Endothelial cell of umbilical vein (primary cell): ENCODE results near the gene PRXL2A. TPM values are rescaled to one million over a fixed set of nuclear protein-coding genes. Genes with fewer than 3 reads are reported as not detected.
A peak's percentile ranks its signal among the peaks of the same experiment; 100 is the strongest.

Experiments
- BruUV-seq: library from RNA; stranded (reverse); fragments of 400-500 nt; replicated peaks from 2 replicates; lab custom pipeline; 2021; lab: Mats Ljungman, UMichigan
- CTCF ChIA-PET: fragments of 300-600, 350-600 bp; sonication (Branson Sonifier 250); formaldehyde crosslinking; loops from one replicate; lab custom pipeline; 2021; ENCODE audit warnings: antibody characterized with exemption, inconsistent platforms; lab: Charles Lee
- POLR2A ChIA-PET: fragments of 300-600, 350-600 bp; sonication (Branson Sonifier 250); formaldehyde crosslinking; loops from one replicate; lab custom pipeline; 2021; ENCODE audit warnings: antibody characterized with exemption, inconsistent platforms; lab: Charles Lee
- DNase-seq: peaks from one replicate; pipeline ENCODE4 v3.0.0-alpha.2; 2011; ENCODE audit warnings: low read depth, low spot score
- FAIRE-seq: peaks from 2 replicates; lab custom pipeline; 2011; peaks lifted over from hg19 to GRCh38; lab: Jason Lieb, UNC
- H2AFZ ChIP-seq: 2 replicates; pipeline ENCODE4 v1.6.0; 2012; ENCODE audit warnings: low read depth, low read length, control low read depth, inconsistent platforms
- H3K27ac ChIP-seq: 2 replicates; pipeline ENCODE4 v1.5.1; 2011; ENCODE audit warnings: low read depth, mild to moderate bottlenecking, control low read depth, low read length, moderate library complexity; ENCODE audit not compliant: insufficient read depth
- H3K27me3 ChIP-seq, 2 experiments: 2 replicates each; pipeline versions ENCODE4 v1.6.0 to v1.6.1; 2011; ENCODE audit warnings: low read length in 2 of 2, mixed read lengths in 1 of 2; ENCODE audit not compliant: control insufficient read depth in 2 of 2, insufficient read depth in 2 of 2
- H3K36me3 ChIP-seq, 2 experiments: 2 replicates in 1 of 2; 3 replicates in 1 of 2; pipeline ENCODE4 v1.5.1; 2011; ENCODE audit warnings: low read length in 2 of 2, mild to moderate bottlenecking in 1 of 2, moderate library complexity in 1 of 2; ENCODE audit not compliant: control insufficient read depth in 2 of 2, insufficient read depth in 2 of 2; ENCODE audit errors: extremely low read depth in 1 of 2
- H3K4me1 ChIP-seq: 3 replicates; pipeline ENCODE4 v1.5.1; 2011; ENCODE audit warnings: mild to moderate bottlenecking, low read length; ENCODE audit not compliant: control insufficient read depth, insufficient read depth; ENCODE audit errors: extremely low read depth
- H3K4me2 ChIP-seq: 2 replicates; pipeline ENCODE4 v1.6.1; 2011; ENCODE audit warnings: low read length, control low read depth, mixed read lengths; ENCODE audit not compliant: insufficient read depth
- H3K4me3 ChIP-seq, 3 experiments: fragments of 200-600 bp in 1 of 3; sonication (generic), shearing (Covaris generic) in 1 of 3; replicated peaks in 1 of 3; 2 replicates each; pipeline ENCODE4 v1.5.1; 2011 to 2016; ENCODE audit warnings: control low read depth in 3 of 3, low read length in 3 of 3, mild to moderate bottlenecking in 2 of 3, inconsistent platforms in 1 of 3, low read depth in 1 of 3, moderate library complexity in 1 of 3; ENCODE audit not compliant: insufficient read depth in 1 of 3
- H3K79me2 ChIP-seq: 2 replicates; pipeline ENCODE4 v1.6.0; 2012; ENCODE audit warnings: low read length, inconsistent platforms; ENCODE audit not compliant: control insufficient read depth, insufficient read depth
- H3K9ac ChIP-seq: replicated peaks from 2 replicates; pipeline ENCODE3; 2011; ENCODE audit warnings: low read length, control low read depth; ENCODE audit not compliant: insufficient read depth; ENCODE audit errors: extremely low read depth
- H3K9me1 ChIP-seq: replicated peaks from 3 replicates; pipeline ENCODE4 v1.6.0; 2011; ENCODE audit warnings: mild to moderate bottlenecking, low read length; ENCODE audit not compliant: control insufficient read depth, insufficient read depth; ENCODE audit errors: extremely low read depth
- H3K9me3 ChIP-seq: replicated peaks from 2 replicates; pipeline ENCODE4 v1.5.1; 2012; ENCODE audit warnings: low read length, inconsistent platforms; ENCODE audit not compliant: control insufficient read depth, insufficient read depth
- H4K20me1 ChIP-seq: replicated peaks from 2 replicates; pipeline ENCODE3; 2011; ENCODE audit warnings: mild to moderate bottlenecking, low read length; ENCODE audit not compliant: control insufficient read depth, insufficient read depth; ENCODE audit errors: extremely low read depth
- EZH2 ChIP-seq: IDR thresholded peaks from 2 replicates; pipeline ENCODE4 v1.6.1; 2012; ENCODE audit warnings: borderline replicate concordance, low read depth, mild to moderate bottlenecking, moderate library complexity, low read length, inconsistent platforms; ENCODE audit not compliant: severe bottlenecking
- FOS ChIP-seq: IDR thresholded peaks from 2 replicates; pipeline ENCODE4 v1.6.1; 2011; ENCODE audit warnings: mild to moderate bottlenecking, low read length, moderate library complexity, borderline replicate concordance; ENCODE audit not compliant: insufficient read depth
- GATA2 ChIP-seq: IDR thresholded peaks from 2 replicates; pipeline ENCODE4 v1.7.0; 2011; ENCODE audit warnings: low read depth, mild to moderate bottlenecking, moderate library complexity, mixed read lengths, low read length; ENCODE audit not compliant: insufficient read length, insufficient read depth
- JUN ChIP-seq: IDR thresholded peaks from 2 replicates; pipeline ENCODE4 v1.6.1; 2011; ENCODE audit warnings: borderline replicate concordance, low read depth; ENCODE audit not compliant: insufficient read length, insufficient read depth
- MYC ChIP-seq: IDR thresholded peaks from one replicate; pipeline ENCODE4 v1.6.1; 2011; ENCODE audit warnings: mild to moderate bottlenecking, low read depth, low read length
- POLR2A ChIP-seq: IDR thresholded peaks from 2 replicates; pipeline ENCODE4 v1.6.1; 2012; ENCODE audit warnings: low read depth, mild to moderate bottlenecking, control low read depth, low read length
- POLR2AphosphoS5 ChIP-seq: IDR thresholded peaks from 2 replicates; pipeline ENCODE4 v1.6.1; 2012; ENCODE audit warnings: low read depth, mild to moderate bottlenecking, control low read depth, low read length, moderate library complexity; ENCODE audit not compliant: insufficient read depth
- dilution Hi-C: fragments of 300-500 bp; cut with MboI; formaldehyde crosslinking; loops from one replicate; pipeline ENCODE4 v1.15.0; 2019; ENCODE audit warnings: low sequenced_read_pairs; ENCODE audit not compliant: extremely low pct_ligation_motif_present
- intact Hi-C: fragments of 100-400 bp; cut with micrococcal nuclease; formaldehyde crosslinking; loops from one replicate; pipeline ENCODE4 v1.10.0; 2022
- polyA plus RNA-seq, 4 experiments: library from polyadenylated mRNA; depleted of rRNA in 3 of 4; stranded (reverse) in 3 of 4; unstranded in 1 of 4; fragments of >200 nt; gene quantifications; 2 replicates each; pipeline versions ENCODE4 v1.2.1 to v1.2.3, GENCODE V29; 2011 to 2012; ENCODE audit warnings: missing spikeins in 1 of 4
- total RNA-seq: library from RNA; stranded (reverse); gene quantifications from 2 replicates; pipeline ENCODE4 v1.2.3, GENCODE V29; 2021
- TF ChIP-seq, protein P1 (sequence below): IDR thresholded peaks from 2 replicates; pipeline ENCODE4 v1.6.1; 2011; ENCODE audit not compliant: insufficient read depth, insufficient read length
- TF ChIP-seq, protein P2 (sequence below), 2 donors: IDR thresholded peaks; 1 replicate in 1 of 2; 2 replicates in 1 of 2; pipeline ENCODE4 v1.5.1; 2011; ENCODE audit warnings: low read length in 2 of 2, mild to moderate bottlenecking in 2 of 2, moderate library complexity in 2 of 2, control low read depth in 1 of 2, inconsistent platforms in 1 of 2, low read depth in 1 of 2; ENCODE audit not compliant: insufficient read depth in 1 of 2; ENCODE audit errors: extremely low read depth in 1 of 2

Gene PRXL2A
- total and polyA plus RNA-seq, 2 donors (not counting 3 experiments of a cell fraction or from before 2014, with no cell fraction given) = 113 to 321 TPM

GRCh38 chr10:80444124-80444523 lies 35.8 kb downstream of the PRXL2A start:
- H3K27me3 ChIP-seq = no peaks in the 10 kb centered on the region
- TF ChIP-seq, protein P1, sequence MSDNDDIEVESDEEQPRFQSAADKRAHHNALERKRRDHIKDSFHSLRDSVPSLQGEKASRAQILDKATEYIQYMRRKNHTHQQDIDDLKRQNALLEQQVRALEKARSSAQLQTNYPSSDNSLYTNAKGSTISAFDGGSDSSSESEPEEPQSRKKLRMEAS = no peak
- no peak for TF ChIP-seq MYC
- no peak for TF ChIP-seq POLR2AphosphoS5
- no peak for TF ChIP-seq GATA2
- TF ChIP-seq JUN = no peak
- no peak for TF ChIP-seq POLR2A
- no peak for TF ChIP-seq FOS
- TF ChIP-seq, protein P2, sequence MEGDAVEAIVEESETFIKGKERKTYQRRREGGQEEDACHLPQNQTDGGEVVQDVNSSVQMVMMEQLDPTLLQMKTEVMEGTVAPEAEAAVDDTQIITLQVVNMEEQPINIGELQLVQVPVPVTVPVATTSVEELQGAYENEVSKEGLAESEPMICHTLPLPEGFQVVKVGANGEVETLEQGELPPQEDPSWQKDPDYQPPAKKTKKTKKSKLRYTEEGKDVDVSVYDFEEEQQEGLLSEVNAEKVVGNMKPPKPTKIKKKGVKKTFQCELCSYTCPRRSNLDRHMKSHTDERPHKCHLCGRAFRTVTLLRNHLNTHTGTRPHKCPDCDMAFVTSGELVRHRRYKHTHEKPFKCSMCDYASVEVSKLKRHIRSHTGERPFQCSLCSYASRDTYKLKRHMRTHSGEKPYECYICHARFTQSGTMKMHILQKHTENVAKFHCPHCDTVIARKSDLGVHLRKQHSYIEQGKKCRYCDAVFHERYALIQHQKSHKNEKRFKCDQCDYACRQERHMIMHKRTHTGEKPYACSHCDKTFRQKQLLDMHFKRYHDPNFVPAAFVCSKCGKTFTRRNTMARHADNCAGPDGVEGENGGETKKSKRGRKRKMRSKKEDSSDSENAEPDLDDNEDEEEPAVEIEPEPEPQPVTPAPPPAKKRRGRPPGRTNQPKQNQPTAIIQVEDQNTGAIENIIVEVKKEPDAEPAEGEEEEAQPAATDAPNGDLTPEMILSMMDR (IDR thresholded peaks at IDR 0.05; ENCODE audit: extremely low read depth in 1 of 2, insufficient read depth in 1 of 2, low read depth in 1 of 2, low read length in 2 of 2) = no peak
- TF ChIP-seq EZH2 = no peak
- H3K4me1 ChIP-seq = peaks cover 22% of the 10 kb centered on the region
- H2AFZ ChIP-seq = peak overlapping the region; percentile 25
- H3K79me2 ChIP-seq = no peaks in the 10 kb centered on the region
- dilution Hi-C loops (no loop called here), intact Hi-C loops (loop anchor here (1.0 kb wide), 8 partner anchors 61 to 575 kb away; no protein-coding TSS in a partner anchor)
- H3K4me3 ChIP-seq = no peak overlapping the region
- ChIA-PET POLR2A (interaction anchor here (1.0 to 1.5 kb wide), 2 partner anchors 62 to 65 kb away, joined by 4 read pairs; no protein-coding TSS in a partner anchor), CTCF (interaction anchor here (0.5 to 37.4 kb wide), 40 partner anchors 9 to 574 kb away, joined by 3 to 1118 read pairs (median 8); partner anchors contain the start of genes PRXL2A and TSPAN14)
- DNase-seq (no peak), FAIRE-seq (no peak)
- no TSS peak for BruUV-seq
- peak overlapping the region; percentile 12 for H3K27ac ChIP-seq
- H3K9me3 ChIP-seq = no peaks in the 10 kb centered on the region
- H4K20me1 ChIP-seq = no peaks in the 10 kb centered on the region
- no peak overlapping the region for H3K9ac ChIP-seq
- H3K9me1 ChIP-seq = no peaks in the 10 kb centered on the region
- no peak overlapping the region for H3K4me2 ChIP-seq
- no peaks in the 10 kb centered on the region for H3K36me3 ChIP-seq
